ENCODE results near the gene RAD21L1.

The RAD21L1 gene

GRCh38 chr20:1274485-1275311 is 48.9 kb downstream of the RAD21L1 start:
- DNase-seq = peak; percentile 56

DNA sequence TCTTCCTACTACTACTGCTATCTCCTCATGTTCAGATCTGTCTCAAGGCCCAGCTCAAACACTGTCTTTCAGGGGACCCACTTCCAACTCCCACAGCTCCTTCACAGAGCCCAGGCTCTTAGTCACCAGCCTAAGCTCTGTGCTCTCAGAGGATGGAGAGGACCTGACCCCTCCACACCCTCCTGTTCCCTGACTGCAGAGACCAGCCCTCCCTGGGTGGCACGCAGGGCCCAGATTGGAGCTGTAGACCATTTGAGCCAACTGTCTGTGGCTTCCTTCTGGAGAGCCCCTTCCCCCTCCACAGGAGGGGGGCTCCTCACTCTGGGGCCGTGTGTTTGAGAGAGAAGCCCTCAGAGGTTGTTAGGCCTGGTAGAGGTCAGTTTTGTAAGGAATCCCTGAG is 50.1 kb downstream of the RAD21L1 start:
- no peak for DNase-seq

DNA sequence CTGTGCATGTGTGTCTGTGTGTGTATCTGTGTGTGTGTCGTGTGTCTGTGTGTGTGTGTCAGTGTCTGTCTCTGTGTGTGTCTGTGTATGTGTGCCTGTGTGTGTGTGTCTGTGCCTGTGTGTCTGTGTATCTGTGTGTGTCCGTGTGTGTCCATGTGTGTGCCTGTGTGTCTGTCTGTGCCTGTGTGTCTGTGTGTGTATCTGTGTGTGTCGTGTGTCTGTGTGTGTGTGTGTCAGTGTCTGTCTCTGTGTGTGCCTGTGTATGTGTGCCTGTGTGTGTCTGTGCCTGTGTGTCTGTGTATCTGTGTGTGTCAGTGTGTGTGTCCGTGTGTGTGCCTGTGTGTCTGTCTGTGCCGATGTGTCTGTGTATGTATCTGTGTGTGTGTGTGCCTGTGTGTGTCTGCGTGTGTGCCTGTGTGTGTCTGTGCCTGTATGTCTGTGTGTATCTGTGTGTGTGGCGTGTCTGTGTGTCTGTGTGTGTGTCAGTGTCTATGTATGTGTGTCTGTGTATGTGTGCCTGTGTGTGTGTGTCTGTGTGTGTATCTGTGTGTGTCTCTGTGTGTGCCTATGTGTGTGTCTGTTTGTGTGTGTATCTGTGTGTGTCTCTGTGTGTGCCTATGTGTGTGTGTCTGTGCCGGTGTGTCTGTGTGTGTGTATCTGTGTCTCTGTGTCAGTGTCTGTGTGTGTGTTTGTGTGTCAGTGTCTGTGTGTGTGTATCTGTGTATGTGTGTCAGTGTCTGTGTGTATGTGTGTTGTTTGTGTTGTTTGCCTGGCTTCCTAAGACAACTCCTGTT is 51.9 kb downstream of the RAD21L1 start:
- DNase-seq = no peak

- no peak for DNase-seq
These were observed 53.1 kb downstream of the RAD21L1 start for GRCh38 chr20:1278993-1279392.

DNA sequence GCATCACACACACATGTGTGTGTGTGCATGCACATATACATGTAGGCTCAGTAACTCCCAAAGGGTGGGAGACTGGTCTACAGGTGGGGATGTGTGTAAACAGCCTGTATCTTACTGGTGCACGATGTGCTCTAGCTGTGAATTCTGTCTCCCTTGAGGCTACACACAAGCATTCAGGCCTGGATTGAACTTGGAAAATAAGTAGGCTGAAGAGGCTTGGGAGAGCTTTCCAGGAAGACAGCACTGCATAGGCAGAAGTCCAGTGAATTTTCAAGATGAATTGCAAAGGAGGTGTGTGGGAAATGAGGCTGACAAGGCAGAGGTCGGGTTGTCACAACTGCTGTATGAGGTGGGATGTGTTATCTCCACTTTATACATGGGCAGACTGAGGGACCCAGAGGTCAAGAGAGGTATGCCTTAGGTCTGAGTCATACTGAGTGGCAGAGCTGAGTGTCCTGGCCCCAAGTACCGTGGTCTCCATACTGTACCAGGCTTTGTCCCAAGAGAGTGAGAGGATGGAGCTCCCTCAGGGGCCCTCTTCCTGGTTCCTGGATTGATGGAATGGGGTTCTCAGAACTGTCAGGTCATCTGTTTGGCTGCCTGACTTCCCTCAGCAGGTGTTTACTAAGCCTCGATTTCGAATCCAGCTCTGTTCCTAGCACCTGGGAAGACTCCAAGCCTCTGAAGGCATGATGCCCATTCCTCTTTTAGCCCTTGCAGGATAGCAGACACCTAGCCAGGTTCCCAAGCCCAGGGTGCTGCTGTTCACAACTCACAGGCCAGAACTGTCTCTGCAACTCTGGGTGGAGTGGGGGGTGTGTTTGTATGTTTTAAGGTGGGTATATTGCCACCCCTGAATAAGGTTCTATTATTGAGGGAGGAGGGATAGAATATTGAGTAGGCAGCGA is 54.6 kb downstream of the RAD21L1 start:
- DNase-seq = no peak

- DNase-seq = peak; percentile 73
These were observed 55.6 kb downstream of the RAD21L1 start for GRCh38 chr20:1281279-1282057.

DNA sequence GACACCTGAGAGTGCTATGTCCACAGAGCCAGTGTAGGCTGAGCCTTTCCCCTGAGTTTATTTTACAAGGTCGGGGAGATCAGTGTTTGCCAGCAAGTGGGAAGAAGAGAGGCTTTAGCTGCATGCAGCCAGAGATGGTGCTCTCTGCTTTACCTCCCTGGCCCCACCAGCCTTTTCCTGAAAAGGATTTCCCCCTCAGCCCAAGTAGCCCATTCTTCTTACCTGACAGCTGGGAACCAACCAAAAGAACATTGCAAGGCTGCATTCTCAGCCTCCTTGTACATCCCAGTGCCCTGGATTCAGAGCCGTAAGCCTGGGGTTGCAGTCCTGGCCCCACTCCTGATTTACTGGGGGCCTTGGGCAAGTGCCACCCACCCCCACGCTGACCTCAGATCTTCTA is 57.1 kb downstream of the RAD21L1 start:
- no peak for DNase-seq

GRCh38 chr20:1283522-1284510 is 58.0 kb downstream of the RAD21L1 start:
- no peak for DNase-seq

GRCh38 chr20:1286267-1287024 is 60.6 kb downstream of the RAD21L1 start:
- DNase-seq = no peak

- DNase-seq = no peak
These were observed 61.5 kb downstream of the RAD21L1 start for GRCh38 chr20:1287306-1287705.

DNA sequence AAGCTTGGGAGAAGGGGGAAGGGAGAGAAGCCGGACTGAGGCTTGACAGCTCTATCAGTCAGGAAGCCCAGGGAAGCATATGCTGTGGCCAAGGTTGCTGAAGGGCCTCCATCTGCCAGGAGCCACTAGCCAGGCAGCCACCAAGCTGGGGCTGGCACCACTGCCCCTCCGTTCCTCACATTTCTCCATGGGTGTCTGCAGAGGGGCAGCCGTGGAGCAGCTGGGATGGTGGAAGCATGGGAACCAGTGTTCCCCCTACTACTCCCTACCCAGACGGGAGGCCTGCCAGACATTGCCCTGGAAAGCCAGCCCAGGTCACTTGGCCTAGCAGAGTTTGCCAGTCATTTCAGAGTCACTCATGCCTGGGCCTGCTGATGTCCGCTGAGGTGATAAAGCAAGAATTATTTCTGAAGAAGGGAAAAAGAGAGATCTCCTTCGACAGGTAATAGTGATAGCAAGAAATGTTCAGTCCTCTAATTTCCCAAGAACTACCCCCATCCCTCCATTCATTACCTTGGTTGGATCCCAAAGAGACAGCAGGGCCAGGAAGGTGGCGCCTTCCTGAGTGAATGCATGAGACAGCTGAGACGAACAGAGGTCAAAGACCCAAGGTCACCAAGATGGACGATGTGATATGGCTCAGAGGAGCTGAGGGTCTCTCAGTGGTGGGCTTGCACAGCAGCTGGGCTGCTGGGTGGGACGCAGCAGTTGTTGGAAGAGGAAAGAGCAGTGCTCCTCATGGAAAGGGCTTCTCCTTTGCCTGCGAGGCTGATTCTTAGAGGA is 62.1 kb downstream of the RAD21L1 start:
- no peak for DNase-seq

DNA sequence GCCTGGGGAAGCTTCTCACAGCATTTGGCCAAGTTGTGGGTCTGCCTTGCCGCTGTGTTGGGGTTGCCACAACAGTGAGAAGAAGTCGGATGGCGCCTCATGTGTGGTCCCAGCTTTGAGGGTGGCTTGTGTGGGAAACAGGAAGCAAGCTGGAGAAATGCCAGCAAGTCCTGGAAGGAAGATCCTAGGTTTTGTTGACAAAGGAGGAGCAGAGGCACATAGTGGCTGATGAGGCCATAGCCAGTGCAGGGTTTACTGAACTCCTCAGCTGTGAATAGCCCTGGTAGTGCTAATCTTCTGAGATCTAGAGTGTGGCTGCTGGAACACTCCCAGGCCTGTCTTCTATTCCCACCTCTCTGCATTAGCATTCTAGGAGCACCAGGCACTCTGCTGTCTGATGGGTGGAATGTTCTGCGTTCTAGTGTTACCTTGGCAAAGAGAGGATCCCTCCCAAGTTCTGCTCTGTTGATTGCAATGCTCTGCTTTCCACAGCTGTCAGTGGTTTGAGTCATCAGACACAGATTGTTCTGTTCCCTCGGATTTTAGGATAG is 65.4 kb downstream of the RAD21L1 start:
- no peak for DNase-seq

DNA sequence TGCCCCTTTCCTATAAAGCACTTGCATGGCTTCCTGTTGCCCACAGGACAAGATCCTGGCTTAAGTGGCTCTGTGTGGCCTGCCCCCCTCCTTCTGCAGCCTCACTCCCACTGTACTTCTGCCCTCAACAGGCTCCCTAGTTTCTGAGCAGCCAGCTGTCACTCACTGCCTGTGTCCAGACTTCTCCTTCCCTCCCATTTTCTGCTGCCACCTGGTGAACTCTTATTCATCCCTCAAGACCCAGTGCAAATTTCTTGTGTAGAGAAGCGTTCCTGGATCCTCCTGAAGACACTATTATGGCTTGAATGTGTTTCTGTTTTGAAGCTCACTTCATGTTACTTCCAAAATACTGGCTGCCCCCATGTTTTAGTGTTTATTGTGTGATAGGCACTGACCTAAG is 66.8 kb downstream of the RAD21L1 start:
- no peak for DNase-seq

DNA sequence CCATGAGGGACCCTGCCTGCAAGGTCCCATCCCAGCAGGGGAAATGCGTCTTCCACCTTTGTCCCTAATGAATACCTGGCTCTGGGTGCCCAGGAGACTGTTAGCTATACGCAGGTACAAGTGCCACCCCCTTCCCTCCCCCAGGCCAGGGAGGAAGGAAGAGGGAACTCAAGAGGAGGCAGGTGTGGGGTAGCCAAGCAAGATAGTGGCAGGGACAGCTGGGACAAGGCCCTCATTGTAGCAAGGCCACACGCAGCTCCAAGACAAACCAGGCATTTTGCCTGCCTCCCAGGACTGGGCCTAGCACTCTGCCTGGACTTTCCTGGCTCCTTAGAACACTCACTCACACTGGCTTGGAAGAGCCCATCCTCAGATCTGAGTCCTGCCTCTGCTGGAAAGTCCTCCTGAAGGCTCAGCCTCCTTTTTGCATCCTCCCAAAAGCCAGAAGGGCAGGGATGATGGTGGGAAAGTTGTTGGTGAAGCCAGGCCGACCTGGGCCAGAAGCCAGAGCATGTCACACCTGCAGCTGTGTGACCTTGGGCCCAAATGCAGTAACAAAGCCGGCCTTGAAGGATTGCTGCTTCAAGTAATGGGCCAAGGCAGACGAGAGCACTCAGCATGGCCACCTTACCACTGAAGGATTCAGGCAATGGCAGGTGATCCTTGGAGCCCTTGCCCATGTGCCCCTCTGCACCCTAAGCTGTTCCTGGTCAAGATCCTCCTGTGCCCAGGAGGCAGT is 68.0 kb downstream of the RAD21L1 start:
- DNase-seq = no peak

DNA sequence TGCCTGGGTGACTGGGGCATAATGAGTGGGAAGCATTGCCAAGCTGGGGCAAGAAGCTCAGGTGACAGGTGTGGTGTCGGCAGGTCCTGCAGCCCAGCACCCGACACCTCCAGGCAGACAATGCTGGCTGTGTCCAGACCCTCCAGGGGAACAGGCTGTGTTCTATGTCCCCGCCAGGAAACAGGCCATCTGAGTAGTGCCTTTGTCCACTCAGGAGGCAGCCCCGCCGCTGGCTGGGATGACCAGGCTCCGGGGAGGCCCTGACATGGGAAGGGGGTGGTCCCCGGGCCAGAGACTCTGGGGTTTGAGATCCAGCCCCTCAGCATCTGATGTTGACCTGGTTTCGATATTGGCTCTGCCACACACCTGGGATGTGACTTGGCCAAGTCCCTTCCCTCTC is 68.7 kb downstream of the RAD21L1 start:
- no peak for DNase-seq

- no peak for DNase-seq
These were observed 69.6 kb downstream of the RAD21L1 start for GRCh38 chr20:1295276-1295930.

- DNase-seq = no peak
These were observed 70.3 kb downstream of the RAD21L1 start for GRCh38 chr20:1296117-1296610.

GRCh38 chr20:1296922-1297321 is 71.1 kb downstream of the RAD21L1 start:
- no peak for DNase-seq

Measured in NCI-H2081 treated with DMSO at 0.1 percent for 48 hours (cell line).